CD14-positive monocyte (primary cell): ENCODE results near the gene CCDC88C. TPM values are rescaled to one million over a fixed set of nuclear protein-coding genes. Genes with fewer than 3 reads are reported as not detected.

Source experiments
- DNase-seq, 3 donors: peaks; one replicate each; pipeline ENCODE4 v3.0.0-alpha.2; 2011 to 2022
- H2AFZ ChIP-seq: 2 replicates; pipeline ENCODE4 v1.6.0; 2012; ENCODE audit warnings: mild to moderate bottlenecking, low read depth, low read length, inconsistent platforms; ENCODE audit not compliant: insufficient read depth, poor library complexity, severe bottlenecking
- H3K27ac ChIP-seq, 2 donors: 1 replicate in 1 of 2; 2 replicates in 1 of 2; pipeline ENCODE4 v1.5.1; 2012 to 2013; ENCODE audit warnings: low read length in 2 of 2, control low read depth in 1 of 2, inconsistent platforms in 1 of 2, low read depth in 1 of 2, mild to moderate bottlenecking in 1 of 2
- H3K27me3 ChIP-seq, 2 donors: one replicate each; pipeline versions ENCODE4 v1.6.0 to v1.6.1; 2011 to 2013; ENCODE audit warnings: low read length in 2 of 2; ENCODE audit not compliant: control insufficient read depth in 2 of 2, insufficient read depth in 2 of 2
- H3K36me3 ChIP-seq, 2 donors: replicated peaks in 1 of 2; 1 replicate in 1 of 2; 2 replicates in 1 of 2; pipeline versions ENCODE4 v1.5.1 to v1.6.1; 2012 to 2013; ENCODE audit warnings: low read length in 2 of 2, control low read depth in 1 of 2, inconsistent platforms in 1 of 2, mild to moderate bottlenecking in 1 of 2; ENCODE audit not compliant: insufficient read depth in 2 of 2, control insufficient read depth in 1 of 2
- H3K4me1 ChIP-seq, 2 donors: 1 replicate in 1 of 2; 2 replicates in 1 of 2; pipeline versions ENCODE4 v1.5.1 to v1.6.1; 2012 to 2013; ENCODE audit warnings: low read length in 2 of 2, control low read depth in 1 of 2, inconsistent platforms in 1 of 2, mild to moderate bottlenecking in 1 of 2, moderate library complexity in 1 of 2; ENCODE audit not compliant: insufficient read depth in 2 of 2, control insufficient read depth in 1 of 2
- H3K4me2 ChIP-seq: replicated peaks from 2 replicates; pipeline ENCODE3; 2012; ENCODE audit warnings: low read length, moderate library complexity, mild to moderate bottlenecking; ENCODE audit not compliant: poor library complexity, severe bottlenecking; ENCODE audit errors: extremely low read depth
- H3K4me3 ChIP-seq, 3 experiments: fragments of 200-600 bp in 1 of 3; sonication (generic) in 1 of 3; replicated peaks in 1 of 3; 1 replicate in 2 of 3; 2 replicates in 1 of 3; pipeline ENCODE4 v1.5.1; 2011 to 2013; ENCODE audit warnings: low read length in 3 of 3, mild to moderate bottlenecking in 3 of 3, control low read depth in 2 of 3, low read depth in 2 of 3, inconsistent platforms in 1 of 3, moderate library complexity in 1 of 3
- H3K79me2 ChIP-seq: 2 replicates; pipeline ENCODE4 v1.6.0; 2012; ENCODE audit warnings: mild to moderate bottlenecking, control low read depth, inconsistent platforms, low read length, moderate library complexity; ENCODE audit not compliant: insufficient read depth
- H3K9ac ChIP-seq: 2 replicates; pipeline ENCODE4 v1.6.0; 2017; ENCODE audit warnings: low read length, mild to moderate bottlenecking; ENCODE audit not compliant: insufficient read depth, poor library complexity, severe bottlenecking
- H3K9me3 ChIP-seq, 2 donors: replicated peaks in 1 of 2; 1 replicate in 1 of 2; 2 replicates in 1 of 2; pipeline versions ENCODE4 v1.5.1 to v1.6.1; 2012 to 2013; ENCODE audit warnings: low read length in 2 of 2, control low read depth in 1 of 2; ENCODE audit not compliant: control insufficient read depth in 1 of 2, insufficient read depth in 1 of 2
- H4K20me1 ChIP-seq: 2 replicates; pipeline ENCODE4 v1.6.0; 2012; ENCODE audit warnings: mild to moderate bottlenecking, low read length, control low read depth, moderate library complexity; ENCODE audit not compliant: insufficient read depth
- H3K27ac Mint-ChIP-seq, 7 donors: one replicate each; pipeline ENCODE4 v1.8.0; 2020; ENCODE audit warnings: mild to moderate bottlenecking in 7 of 7, mixed read lengths in 7 of 7, moderate library complexity in 6 of 7, inconsistent platforms in 2 of 7
- H3K27me3 Mint-ChIP-seq, 3 donors: one replicate each; pipeline ENCODE4 v1.8.0; 2021 to 2022; ENCODE audit warnings: low read depth in 3 of 3, mild to moderate bottlenecking in 3 of 3, mixed read lengths in 3 of 3, moderate library complexity in 3 of 3, inconsistent platforms in 1 of 3
- H3K36me3 Mint-ChIP-seq, 2 donors: one replicate each; pipeline ENCODE4 v1.8.0; 2020; ENCODE audit warnings: mixed read lengths in 2 of 2, inconsistent platforms in 1 of 2, mild to moderate bottlenecking in 1 of 2
- H3K4me1 Mint-ChIP-seq: one replicate; pipeline ENCODE4 v1.8.0; 2020; ENCODE audit warnings: mild to moderate bottlenecking, mixed read lengths
- H3K4me3 Mint-ChIP-seq, 2 donors: one replicate each; pipeline ENCODE4 v1.8.0; 2020; ENCODE audit warnings: mild to moderate bottlenecking in 2 of 2, mixed read lengths in 2 of 2, moderate library complexity in 1 of 2
- H3K9me3 Mint-ChIP-seq, 7 donors: one replicate each; pipeline ENCODE4 v1.8.0; 2020 to 2022; ENCODE audit warnings: mixed read lengths in 7 of 7, mild to moderate bottlenecking in 6 of 7, moderate library complexity in 6 of 7, inconsistent platforms in 2 of 7
- WGBS: methylation state at CpG from one replicate; pipeline ENCODE4 v1.1.5; 2013; ENCODE audit warnings: missing lambda C conversion rate; ENCODE audit not compliant: insufficient coverage; 5-methylcytosine and 5-hydroxymethylcytosine counted together
- intact Hi-C, 2 donors: fragments of 100-400 bp; cut with micrococcal nuclease; formaldehyde crosslinking; loops; one replicate each; pipeline versions ENCODE4 v1.15.0 to v1.15.1; 2023
- polyA plus RNA-seq, 3 donors: library from polyadenylated mRNA; depleted of rRNA in 1 of 3; unstranded in 2 of 3; stranded (reverse) in 1 of 3; fragments of 300-500 nt in 2 of 3; fragments of >200 nt in 1 of 3; fragmentation: Illumina TruSeq in 2 of 3; gene quantifications; 1 replicate in 2 of 3; 2 replicates in 1 of 3; pipeline ENCODE4 v1.2.3, GENCODE V29; 2012 to 2021
- TF ChIP-seq, protein P1 (sequence below): fragments of 200-600 bp; IDR thresholded peaks from one replicate; pipeline ENCODE4 v1.8.0; 2022; ENCODE audit warnings: antibody characterized with exemption, mild to moderate bottlenecking

The CCDC88C gene
- polyA plus RNA-seq, 3 donors, result 11.6 to 69.7 (median 12.3) TPM

DNA sequence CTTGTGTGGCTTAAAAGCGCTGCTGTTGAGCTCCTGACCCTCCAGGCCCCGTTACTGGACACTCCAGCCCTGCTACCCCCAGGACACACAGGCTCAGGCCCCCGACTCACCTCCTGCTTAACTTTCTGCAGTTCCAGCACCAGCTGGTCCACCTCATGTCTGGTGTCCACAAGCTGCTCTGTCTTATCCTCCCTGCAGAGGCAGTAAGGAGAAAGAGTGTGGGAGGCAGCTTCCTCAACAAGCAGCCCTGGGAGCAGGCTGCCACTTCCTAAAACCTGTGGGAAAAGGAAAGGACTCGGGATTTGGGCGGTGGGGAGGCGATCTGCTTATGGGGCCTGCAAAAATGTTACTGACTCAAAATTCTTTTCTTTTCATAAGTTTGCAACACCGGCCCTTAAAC, 79.2 kb downstream of the CCDC88C start:
- H3K4me3 ChIP-seq, result no peak overlapping the region
- H3K27me3 Mint-ChIP-seq, result peaks cover 0 to 2% (median 1%) of the 10 kb centered on the region in 3 donors
- intact Hi-C loops, result no loop called here
- H3K9me3 ChIP-seq, result no peaks in the 10 kb centered on the region
- peak overlapping the region in 1 of 7 donors; percentile 36 for H3K27ac Mint-ChIP-seq
- H4K20me1 ChIP-seq, result peaks cover 80% of the 10 kb centered on the region
- no peak overlapping the region for H3K9ac ChIP-seq
- DNase-seq, result no peak
- H3K27ac ChIP-seq, result no peak overlapping the region
- H3K79me2 ChIP-seq, result peaks cover 25% of the 10 kb centered on the region
- H3K4me1 ChIP-seq, result peaks cover 0 to 5% of the 10 kb centered on the region in 2 donors
- H3K9me3 Mint-ChIP-seq, result no peaks in the 10 kb centered on the region
- peaks cover 80 to 100% of the 10 kb centered on the region in 2 donors for H3K36me3 ChIP-seq
- peaks cover 91 to 96% of the 10 kb centered on the region in 2 donors for H3K36me3 Mint-ChIP-seq
- no peaks in the 10 kb centered on the region for H3K27me3 ChIP-seq
- H3K4me2 ChIP-seq, result no peak overlapping the region
- peaks cover 13% of the 10 kb centered on the region for H3K4me1 Mint-ChIP-seq
- H3K4me3 Mint-ChIP-seq, result no peak overlapping the region
- WGBS, result 100% methylated on average over 2 of the region's 7 CpGs
- TF ChIP-seq, protein P1, sequence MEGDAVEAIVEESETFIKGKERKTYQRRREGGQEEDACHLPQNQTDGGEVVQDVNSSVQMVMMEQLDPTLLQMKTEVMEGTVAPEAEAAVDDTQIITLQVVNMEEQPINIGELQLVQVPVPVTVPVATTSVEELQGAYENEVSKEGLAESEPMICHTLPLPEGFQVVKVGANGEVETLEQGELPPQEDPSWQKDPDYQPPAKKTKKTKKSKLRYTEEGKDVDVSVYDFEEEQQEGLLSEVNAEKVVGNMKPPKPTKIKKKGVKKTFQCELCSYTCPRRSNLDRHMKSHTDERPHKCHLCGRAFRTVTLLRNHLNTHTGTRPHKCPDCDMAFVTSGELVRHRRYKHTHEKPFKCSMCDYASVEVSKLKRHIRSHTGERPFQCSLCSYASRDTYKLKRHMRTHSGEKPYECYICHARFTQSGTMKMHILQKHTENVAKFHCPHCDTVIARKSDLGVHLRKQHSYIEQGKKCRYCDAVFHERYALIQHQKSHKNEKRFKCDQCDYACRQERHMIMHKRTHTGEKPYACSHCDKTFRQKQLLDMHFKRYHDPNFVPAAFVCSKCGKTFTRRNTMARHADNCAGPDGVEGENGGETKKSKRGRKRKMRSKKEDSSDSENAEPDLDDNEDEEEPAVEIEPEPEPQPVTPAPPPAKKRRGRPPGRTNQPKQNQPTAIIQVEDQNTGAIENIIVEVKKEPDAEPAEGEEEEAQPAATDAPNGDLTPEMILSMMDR, result no peak
- H2AFZ ChIP-seq, result no peak overlapping the region

DNA sequence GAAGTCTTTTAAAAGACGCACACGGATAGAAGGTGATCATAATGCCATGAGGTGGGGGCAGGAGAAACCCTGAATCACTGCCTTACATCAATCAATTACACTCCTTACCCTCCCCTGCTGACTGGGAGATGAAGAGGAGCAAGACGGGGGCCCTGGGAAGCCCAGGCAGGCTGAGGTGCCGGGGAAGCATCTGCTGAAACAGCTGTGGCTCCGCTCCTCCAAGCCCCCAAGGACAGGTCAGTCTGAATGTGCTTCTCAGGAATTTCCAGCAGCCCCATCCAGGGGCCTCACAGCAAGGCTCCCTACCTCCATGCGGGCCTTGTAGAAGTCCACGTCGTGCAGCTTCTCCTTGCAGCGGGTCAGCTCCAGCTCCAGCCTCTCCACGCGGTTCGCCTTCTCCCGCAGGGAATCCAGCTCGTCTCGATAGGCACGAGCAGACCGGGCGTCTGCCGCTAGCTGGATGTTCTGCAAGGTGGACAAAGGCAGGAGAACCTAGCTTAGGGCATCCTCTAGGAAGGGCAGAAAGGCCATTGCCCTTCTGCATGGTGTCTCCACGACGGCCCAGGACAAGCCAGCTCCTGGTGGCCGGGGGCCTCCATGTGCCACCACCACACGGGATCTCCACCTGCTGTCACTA, 79.8 kb downstream of the CCDC88C start:
- H3K4me2 ChIP-seq, result no peak overlapping the region
- H3K79me2 ChIP-seq, result peaks cover 19% of the 10 kb centered on the region
- H3K4me3 ChIP-seq, result no peak overlapping the region
- TF ChIP-seq, protein P1, result no peak
- DNase-seq, result no peak
- WGBS, result 98% methylated on average over 21 of the region's 23 CpGs
- H2AFZ ChIP-seq, result no peak overlapping the region
- peaks cover 75% of the 10 kb centered on the region for H4K20me1 ChIP-seq
- Mint-ChIP-seq H3K36me3 (peaks cover 93 to 94% of the 10 kb centered on the region in 2 donors), H3K27ac (peak overlapping the region in 1 of 7 donors; percentile 40), H3K4me3 (no peak overlapping the region), H3K9me3 (no peaks in the 10 kb centered on the region), H3K4me1 (peaks cover 16% of the 10 kb centered on the region), H3K27me3 (peaks cover 0 to 1% (median 0%) of the 10 kb centered on the region in 3 donors)
- peaks cover 2 to 10% of the 10 kb centered on the region in 2 donors for H3K4me1 ChIP-seq
- H3K36me3 ChIP-seq, result peaks cover 76 to 100% of the 10 kb centered on the region in 2 donors
- intact Hi-C loops, result no loop called here
- H3K27me3 ChIP-seq, result no peaks in the 10 kb centered on the region
- no peak overlapping the region for H3K9ac ChIP-seq
- no peaks in the 10 kb centered on the region for H3K9me3 ChIP-seq
- H3K27ac ChIP-seq, result no peak overlapping the region
